Stimulated activated CD8-positive, alpha-beta memory T cell treated with anti-CD3 and anti-CD28 coated beads, Interleukin-12 subunit alpha, Interleukin-12 subunit beta, amount 100 ng/mL, for 1 hour (primary cell): ENCODE measurements around the gene TUBB8B.
"Not testable (repeated sequence)": the region's sequence is repeated elsewhere in the genome, so short reads cannot be mapped to it uniquely, and the experiment has no call there.

Experiments used
- DNase-seq: peaks from one replicate; pipeline ENCODE4 v3.0.0-alpha.2; 2020; ENCODE audit warnings: low read depth

The TUBB8B gene

GRCh38 chr18:12773-13172 lies 36.6 kb downstream of the TUBB8B start:
- DNase-seq, result not testable (repeated sequence)

- DNase-seq, result not testable (repeated sequence)
Measured at GRCh38 chr18:11383-12274, 37.8 kb downstream of the TUBB8B start.

DNA sequence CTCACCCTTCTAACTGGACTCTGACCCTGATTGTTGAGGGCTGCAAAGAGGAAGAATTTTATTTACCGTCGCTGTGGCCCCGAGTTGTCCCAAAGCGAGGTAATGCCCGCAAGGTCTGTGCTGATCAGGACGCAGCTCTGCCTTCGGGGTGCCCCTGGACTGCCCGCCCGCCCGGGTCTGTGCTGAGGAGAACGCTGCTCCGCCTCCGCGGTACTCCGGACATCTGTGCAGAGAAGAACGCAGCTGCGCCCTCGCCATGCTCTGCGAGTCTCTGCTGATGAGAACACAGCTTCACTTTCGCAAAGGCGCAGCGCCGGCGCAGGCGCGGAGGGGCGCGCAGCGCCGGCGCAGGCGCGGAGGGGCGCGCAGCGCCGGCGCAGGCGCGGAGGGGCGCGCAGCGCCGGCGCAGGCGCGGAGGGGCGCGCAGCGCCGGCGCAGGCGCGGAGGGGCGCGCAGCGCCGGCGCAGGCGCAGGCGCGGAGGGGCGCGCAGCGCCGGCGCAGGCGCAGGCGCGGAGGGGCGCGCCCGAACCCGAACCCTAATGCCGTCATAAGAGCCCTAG lies 38.7 kb downstream of the TUBB8B start:
- not testable (repeated sequence) for DNase-seq

GRCh38 chr18:9937-10336 lies 39.5 kb downstream of the TUBB8B start:
- not testable (repeated sequence) for DNase-seq
